GM21447 (cell line): ENCODE data around the gene ASB18.

Experiments
- ATAC-seq: cut with Tn5 transposase; IDR thresholded peaks from one replicate; pipeline ENCODE4 v1.9.1; 2021; ENCODE audit not compliant: unreplicated experiment

Gene ASB18

DNA sequence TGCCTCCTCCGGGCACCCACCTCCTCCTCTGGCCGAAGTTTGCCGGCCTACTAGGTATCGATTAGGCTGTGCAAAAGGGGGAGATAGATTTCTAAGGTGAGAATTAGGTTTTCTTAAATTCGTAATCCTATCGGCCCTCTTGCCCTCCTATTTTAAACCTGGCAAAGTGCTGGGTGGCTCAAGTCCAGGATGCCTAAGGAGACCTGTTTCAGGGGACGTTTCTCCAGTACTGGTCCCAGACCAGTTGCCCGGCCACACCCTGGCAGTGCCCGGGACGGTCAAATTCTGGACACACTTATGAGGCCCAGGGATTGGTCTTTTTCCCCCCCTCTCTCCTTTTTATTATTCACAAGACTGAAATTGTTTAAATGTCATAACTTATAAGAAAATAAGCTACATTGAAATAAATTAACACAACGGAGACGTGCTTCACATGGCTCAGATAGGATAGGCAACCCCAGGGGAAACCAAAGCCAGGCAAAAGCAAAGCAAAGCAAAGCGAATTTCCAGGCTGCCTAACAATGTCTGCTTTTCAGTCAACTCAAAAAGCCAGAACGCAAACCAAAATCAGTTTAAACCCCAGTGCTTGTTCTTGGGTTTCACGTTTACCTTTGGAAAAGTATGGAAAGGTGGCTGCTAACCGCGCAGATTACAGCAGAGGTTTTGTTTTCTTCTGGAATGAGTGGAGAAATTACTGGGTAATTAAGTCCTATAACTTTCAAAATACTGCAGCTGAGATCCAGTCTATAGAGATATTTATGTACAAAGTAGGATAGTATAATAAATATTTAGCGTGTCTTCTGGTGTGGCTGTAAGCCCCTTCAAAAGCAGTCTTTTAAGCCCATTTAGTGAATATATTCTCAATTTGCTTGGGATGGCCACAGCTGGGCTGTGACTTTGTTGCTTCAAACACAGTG is 99.0 kb downstream of the ASB18 start:
- ATAC-seq: no peak

DNA sequence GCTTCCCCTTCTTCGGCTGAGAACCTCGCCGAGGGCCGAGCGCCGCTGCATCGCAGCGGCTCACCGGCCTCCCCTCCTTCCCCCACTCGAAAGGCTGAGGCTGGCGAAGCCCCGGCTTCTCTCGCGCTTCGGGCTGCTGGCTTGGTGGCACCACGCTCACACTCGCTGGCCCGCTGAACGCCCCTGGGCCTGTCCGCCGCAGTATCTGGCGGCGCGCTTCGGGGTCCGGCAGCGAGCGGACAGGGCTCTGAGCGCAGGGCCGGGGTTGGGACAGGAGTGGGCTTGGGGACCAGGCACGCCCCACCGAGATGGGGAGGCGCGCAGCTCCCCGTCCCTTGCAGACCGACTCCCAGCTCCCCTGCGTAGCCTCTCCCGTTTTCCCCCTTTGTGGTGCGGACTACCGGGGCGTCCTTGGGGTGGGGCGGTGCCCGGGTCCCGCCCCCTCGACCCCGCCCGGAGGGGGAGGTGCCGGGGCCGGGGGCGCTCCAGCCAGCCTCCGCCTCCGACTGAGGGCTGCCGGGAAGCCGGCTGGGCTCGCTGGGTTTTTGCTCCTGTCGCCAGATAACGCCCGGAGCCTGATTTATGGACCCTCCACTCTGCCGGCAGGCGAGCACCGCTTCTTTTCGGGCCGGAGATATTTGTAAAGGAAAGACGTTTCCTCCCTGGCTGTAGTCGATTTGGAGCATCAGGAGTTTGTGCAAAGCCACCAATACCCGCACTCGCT is 99.8 kb downstream of the ASB18 start:
- no peak for ATAC-seq

DNA sequence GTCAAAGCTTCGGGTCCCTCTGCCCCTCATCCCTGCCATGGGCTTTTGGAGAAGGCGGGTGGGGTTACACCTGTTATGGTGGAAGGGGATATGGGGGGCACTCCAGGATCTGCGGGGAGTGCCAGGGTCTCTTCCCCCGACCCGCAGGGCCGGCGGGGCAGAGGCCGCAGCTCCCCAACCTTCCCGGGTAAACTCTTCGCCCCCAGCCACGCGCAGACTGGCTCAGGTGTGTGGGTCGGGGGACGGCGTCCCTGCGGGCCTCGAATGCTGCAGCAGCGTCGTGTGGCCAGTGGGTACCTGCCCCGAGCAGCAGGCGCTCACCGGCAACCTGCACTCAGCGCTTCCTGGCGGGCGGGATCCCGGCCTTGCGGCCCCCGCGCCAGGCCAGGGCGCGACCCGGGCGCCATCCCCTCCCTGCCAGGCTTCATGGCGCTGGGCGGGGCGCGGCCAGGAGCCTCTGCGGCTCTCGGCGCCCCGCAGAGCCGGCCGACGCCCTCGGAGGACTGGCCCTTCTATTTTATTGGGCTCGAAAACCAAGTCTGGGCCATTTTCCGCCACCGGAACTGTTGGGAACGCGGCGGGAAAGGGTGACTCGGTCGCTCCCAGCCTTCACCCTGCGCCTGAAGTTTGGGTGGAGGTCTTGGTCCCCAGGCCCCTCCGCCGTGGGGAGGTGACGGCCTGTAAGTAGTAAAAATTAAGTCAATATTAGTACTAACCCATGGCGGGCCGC is 100.6 kb downstream of the ASB18 start:
- no peak for ATAC-seq

DNA sequence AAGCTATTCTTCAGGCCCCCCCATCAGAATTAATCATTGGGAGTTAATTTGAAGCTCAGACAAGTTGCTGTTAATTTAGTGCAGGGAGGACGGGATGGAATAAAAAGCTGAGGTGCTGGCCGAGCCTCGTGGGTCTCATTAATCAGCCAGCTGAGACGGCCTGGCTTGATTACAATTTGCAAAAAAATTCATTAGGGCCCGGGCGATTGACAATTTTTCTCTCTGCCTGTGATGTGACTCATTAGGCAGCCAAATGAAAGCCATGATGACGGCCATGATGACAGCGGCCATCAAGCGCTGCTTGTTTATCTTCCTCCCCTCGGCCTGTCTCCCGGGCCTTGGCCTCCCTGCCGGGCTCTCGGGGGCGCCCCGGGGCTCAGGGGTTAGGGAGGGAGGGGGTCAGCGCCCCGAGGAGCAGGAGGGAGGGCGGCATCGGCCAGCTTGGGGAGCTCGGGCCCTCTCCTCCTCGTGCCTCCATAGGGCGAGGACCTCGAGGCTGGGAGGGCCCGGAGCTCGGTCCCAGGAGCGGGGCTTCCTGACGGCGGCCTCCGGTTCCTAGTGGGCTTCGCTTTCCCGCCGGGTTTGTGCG is 101.2 kb downstream of the ASB18 start:
- ATAC-seq: no peak

DNA sequence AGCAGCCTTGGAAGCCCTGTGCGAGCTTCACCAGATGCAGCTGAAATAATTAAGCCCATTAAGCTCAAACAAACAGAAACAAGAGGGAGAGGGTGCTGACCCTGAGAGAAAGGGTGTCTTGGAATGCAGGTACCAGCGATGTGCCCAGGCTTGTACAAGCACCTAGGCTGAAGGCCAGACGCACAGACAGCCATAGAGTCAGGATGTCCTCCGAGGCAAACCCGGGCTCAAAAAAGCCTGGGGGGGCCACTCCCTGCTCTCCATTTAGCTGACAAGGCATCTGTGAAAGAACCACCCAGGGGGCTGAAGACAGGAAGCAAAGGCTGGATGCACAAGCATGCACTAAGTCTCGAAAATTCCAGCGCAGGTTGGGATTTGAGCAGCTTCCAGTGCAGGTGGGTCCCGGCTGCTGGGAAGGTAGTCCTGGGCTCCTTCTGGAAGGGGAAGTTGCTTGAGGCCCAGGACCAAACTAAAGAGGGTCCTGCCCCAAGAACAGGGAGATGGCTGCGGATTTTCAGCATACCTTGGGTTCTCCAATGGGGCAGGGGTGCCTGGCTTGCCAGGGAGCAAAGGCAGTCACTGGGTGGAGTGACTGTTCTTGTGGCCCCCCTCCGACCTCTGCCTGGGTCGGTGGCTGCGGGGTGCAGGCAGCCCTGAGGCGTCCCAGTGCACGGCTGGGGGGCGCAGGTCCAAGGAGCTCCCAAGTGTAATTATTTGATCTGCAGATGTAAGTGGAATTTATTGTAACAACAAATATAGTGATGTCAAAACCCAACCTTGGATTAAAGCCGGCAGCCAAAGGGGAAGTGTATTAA is 102.0 kb downstream of the ASB18 start:
- ATAC-seq: no peak

DNA sequence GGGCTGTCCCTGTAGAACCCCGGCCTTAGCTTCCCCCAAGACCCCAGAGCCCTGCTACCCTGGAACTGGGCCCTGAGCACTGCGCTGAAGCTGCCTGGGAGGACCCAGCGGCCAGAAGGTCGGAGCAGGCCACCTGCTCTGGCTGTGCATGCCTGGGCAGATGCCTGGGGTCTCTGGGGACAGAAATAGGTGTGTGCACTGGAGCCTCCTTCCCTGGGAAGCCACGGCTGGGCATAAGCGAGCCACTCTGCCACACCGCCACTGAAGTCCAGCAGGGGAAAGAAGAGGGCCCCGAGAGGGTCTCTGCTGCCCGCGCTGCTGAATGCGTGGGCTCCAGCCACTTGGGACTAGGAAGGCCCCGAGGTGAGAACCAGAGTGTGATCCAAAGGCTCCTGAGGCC is 102.7 kb downstream of the ASB18 start:
- no peak for ATAC-seq

DNA sequence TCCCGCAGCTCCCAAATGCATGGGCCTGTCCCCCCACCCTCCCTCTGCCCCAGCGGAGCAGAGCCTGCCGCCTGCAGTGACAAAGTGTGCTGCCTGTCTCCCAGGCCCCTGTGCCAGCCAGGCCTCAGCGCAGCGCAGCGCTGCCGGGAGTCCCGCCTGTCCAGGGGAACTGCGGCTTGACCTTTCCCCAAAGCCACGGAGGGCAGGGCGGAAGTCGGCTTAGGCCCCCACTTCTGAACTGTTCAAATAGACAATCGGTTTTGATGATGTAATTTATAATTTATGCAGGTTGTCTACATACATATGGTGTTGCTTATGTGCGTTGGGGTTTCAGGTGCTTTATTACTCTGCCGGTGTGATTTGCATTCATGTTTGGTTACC is 103.1 kb downstream of the ASB18 start:
- no peak for ATAC-seq

DNA sequence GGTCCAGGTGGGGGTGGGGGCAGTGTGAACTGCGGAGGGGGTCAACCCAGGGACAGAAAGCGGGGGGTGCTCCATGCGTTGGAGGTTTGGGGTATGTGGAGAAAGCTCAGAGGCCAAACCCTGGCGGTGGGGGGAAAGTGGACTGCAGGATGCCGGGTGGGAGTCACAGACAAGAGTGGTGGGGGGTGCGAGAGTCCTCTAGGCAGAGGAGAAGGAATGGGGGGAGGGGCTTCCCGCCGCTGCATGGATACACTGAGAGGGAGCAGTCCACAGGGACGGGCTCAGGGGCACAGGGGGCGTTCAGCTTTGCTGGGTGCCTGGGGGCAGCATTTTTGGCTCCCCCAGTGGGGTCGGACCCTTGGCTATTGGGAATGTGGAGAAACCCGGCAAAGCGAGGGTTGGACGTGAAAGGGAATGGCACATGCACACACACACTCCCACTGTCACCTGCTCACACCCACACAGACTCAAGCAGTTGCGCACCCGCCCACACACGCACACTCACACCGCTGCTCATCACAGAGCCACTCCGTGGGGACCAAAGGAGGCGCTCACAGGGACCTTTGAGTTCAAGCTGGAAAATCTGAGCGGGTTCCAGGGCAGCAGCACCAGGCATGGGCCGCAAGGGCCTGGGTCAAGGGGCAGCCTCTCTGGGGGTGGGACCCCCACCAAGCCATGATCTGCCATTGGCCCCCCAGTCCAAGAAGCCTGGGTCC is 103.7 kb downstream of the ASB18 start:
- no peak for ATAC-seq

DNA sequence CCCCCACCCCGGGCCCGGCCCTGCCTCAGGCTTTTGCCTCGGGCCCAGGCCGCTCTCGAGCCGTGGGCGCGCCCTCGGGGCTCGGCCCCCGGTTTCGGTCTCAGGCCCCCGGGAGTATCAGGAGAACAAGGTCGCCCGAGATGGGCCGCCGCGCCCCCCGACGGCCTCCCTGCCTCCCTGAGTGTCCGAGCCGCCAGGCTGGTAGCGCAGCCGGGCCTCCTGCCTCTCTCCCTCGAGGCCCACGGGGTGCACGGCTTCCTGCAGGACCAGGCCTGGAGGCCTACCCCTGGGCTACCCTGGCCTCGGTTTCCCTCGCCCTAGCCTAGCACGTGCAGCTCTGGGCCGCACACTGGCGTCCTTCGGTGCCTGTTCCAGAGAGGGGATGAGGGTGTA is 104.4 kb downstream of the ASB18 start:
- no peak for ATAC-seq

DNA sequence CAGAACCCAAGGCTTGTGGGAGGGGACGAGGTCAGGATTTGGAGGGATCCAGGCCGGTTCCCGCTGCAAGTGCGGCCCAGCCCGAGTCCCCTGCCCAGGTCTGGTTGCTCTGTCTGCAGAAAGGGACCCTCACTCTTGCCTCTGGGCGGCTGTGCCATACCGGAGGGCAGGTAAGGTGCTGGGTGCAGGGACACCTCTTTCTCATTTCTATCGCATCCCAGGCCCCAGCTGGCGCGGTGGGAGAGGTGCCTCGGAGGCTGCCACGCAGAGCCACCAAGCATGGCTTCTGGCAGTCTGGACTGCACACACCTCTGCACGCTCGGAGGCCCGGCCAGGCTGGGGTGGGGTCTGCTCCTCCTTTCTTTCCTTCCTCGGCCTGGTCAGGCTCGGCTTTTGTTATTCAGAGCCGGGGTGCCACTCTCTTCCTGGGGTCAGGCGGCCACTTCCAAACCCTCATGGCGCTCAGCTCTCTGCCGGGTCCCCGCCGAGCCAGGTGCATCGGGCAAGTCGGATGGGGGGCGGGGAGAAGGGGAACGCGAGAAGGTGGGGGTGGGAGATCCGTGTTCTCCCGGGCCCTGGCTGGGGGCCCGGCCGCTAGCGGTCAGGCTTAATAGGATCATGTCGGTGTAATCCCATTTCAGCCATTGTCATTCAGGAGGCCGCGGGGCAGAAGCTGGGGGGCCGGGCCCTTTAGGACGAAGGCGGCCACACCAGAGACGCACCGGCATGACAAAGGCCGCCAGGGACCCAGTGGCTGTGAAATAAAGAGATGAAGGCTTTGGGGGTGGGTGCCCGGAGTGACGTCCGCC is 105.0 kb downstream of the ASB18 start:
- ATAC-seq: no peak

DNA sequence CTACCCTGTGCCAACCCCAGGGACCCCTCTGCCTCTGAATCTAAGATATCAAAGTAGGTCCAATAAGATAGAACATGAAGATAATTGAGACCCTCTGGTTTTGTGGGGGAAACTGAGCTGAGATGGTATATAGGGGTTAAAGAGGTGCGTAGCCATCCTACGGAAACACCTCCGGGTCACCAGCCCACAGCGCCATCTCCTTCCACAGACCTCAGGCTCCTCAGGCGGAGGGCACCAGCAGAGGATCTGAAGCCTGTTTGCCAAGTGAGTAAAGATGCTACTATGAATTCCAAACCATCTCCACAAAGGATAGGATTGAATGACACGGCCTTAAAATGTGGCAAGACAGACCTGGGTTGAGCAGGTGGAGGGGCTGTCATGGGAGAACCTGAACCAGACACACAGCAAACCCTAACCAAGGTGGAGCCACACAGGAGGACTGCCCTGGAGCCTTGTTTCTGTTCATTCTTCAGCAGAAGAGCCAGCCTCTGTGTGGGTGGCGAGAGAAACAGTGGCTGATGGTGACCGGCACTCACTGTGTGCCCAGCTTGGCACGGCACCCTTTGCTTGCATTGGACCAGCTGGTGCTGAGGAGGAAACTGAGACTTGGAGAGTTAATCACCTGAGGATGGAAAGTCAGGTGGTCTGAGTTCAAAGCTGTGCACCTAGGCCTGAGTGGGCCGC is 106.2 kb downstream of the ASB18 start:
- no peak for ATAC-seq

DNA sequence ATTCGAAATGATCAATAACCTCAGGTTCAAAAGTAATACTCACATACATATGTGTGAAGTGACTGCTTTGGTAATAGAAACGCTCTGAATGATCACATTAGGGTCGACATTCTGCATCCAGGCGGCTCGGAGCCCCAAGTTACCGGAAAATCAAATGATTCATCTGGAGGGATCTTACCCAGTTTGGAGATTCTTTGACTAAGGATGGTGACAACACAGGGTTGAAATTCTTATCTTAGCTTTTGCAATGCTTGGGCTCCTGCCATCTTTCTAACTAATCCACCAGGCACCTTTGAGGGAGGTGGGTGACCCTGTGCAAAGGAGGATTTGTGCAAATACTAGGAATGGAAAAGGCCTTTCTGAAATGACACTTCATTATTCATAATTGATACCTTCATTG is 106.8 kb downstream of the ASB18 start:
- ATAC-seq: no peak

DNA sequence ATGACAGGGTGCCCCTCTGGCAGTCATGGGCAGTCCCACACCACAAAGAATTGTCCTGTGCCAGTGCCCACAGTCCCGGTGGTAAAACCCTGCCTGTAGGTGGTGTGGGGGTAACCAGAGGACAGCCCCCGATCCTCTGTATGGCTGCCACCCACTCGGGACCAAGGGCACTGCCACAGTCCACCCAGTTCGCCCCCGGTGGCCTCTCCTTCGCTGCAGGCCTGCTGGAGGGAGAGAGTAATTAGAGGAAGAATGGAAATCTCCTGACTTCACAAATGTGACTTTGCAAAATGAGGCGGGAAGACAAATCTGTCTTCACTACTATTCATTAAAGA is 107.4 kb downstream of the ASB18 start:
- no peak for ATAC-seq

DNA sequence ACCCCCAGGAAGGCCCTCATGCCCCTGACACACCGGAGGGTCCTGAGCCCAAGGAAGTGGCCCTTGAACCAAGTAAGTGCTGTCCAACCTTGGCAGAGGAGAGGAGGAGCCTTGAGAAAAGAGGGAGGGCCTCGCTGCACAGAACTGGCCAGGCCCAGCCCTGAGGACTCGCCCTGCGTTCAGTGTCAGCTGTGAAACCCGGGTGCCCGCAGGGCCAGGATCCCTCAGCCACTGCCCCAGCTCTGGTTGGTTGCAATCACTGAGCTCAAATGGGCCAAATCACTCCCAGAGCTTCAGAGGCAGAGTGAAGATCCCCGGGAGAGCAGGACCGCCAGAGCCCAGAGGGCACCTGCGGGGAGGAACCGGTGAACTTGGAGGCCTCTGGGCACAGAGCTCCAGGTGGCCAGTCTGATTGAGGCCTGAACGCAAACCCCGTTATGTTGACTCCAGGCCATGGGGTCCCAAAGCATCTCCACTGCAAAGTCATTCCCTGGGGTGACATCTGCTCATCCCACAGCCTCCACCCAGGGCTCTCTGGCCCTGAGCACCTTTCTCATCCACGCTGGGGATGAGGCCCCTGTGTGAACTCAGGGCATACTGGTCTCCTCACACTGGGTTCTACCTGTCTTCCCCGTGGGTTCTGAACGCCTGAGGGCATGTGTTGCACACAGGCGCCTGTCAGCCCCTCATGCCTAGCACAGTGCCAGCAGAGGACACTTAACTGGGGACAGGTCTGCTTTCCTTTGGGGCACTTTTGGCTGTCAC is 107.9 kb downstream of the ASB18 start:
- ATAC-seq: no peak

DNA sequence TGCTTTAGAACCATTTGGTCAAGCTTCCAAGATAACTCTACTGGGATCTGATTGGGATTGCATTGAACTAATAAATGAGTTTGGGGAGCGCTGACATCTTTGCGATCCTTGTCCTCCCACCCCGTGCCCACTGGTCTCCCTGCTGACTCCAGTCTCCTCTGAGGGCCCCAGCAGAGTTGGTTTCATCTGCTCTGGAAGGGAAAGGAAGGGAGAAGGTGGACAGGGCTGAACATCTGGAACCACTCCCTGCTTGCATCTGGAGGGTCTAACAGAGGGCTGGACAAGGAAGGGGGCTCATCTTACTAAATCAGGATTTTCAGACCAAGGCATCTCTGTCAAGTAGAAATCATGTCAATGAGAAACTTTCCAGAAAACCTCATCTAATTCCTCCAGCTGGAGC is 108.8 kb downstream of the ASB18 start:
- no peak for ATAC-seq

DNA sequence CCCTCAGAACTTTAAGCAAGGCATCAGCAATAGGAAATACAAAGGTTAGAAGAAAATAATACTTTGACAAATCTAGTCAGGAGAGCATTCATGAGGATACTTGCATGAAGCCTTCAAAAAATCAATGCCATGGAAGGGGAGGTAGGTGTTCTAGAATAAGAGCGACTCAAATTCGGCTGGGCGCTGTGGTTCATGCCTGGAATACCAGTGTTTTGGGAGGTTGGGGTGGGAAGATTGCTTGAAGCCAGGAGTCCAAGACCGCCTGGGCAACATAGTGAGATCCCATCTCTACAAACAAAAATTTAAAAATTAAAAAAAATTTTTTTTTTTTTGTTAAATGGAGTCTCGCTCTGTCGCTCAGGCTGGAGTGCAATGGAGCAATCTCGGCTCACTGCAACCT is 117.8 kb downstream of the ASB18 start:
- no peak for ATAC-seq

DNA sequence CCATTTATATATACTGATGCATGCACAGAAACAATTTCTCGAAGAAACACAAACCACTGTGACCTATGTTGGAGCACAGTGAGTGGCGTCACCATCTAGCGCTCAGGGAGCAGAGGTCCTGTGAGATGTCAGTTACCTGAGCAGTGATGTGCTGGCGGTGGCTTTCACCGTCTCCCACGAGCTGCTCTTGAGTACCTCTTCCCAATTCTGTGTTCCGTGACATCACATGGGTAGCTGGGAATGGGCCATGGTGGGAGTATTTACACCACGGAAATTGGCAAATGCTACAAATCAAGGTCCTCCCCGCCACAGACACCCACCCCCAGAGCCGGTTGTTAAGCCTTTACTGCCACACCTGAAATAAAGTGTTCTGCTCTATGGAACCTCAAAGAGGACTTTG is 120.4 kb downstream of the ASB18 start:
- no peak for ATAC-seq
